Liver (tissue), 3 donors: ENCODE data around the gene ZNF786.

Source experiments
- FOXA1 ChIP-seq: IDR thresholded peaks from 2 replicates; pipeline ENCODE4 v1.6.1; 2016; ENCODE audit warnings: antibody characterized with exemption
- GABPA ChIP-seq, 2 donors: IDR thresholded peaks in 1 of 2; conservative IDR thresholded peaks in 1 of 2; 2 replicates each; pipeline ENCODE4 v1.6.1; 2016; ENCODE audit warnings: antibody characterized with exemption in 2 of 2, mild to moderate bottlenecking in 1 of 2, moderate library complexity in 1 of 2
- JUND ChIP-seq, 2 donors: IDR thresholded peaks; 2 replicates each; pipeline ENCODE4 v1.6.1; 2016; ENCODE audit warnings: antibody characterized with exemption in 2 of 2
- NR2F2 ChIP-seq: IDR thresholded peaks from 2 replicates; pipeline ENCODE4 v1.6.1; 2016; ENCODE audit warnings: antibody characterized with exemption
- TAF1 ChIP-seq: conservative IDR thresholded peaks from 2 replicates; pipeline ENCODE4 v1.6.1; 2016; ENCODE audit warnings: antibody characterized with exemption, mild to moderate bottlenecking
- TF ChIP-seq, protein P1 (sequence below): IDR thresholded peaks from 2 replicates; pipeline ENCODE4 v1.6.1; 2016; ENCODE audit warnings: antibody characterized with exemption, mild to moderate bottlenecking
- TF ChIP-seq, protein P2 (sequence below): fragments of 150-350 bp; IDR thresholded peaks from 2 replicates; pipeline ENCODE4 v1.5.1; 2017; ENCODE audit warnings: improper control_type of control experiment, low read depth, low read length; ENCODE audit not compliant: missing input control
- TF ChIP-seq, protein P3 (sequence below): IDR thresholded peaks from 2 replicates; pipeline ENCODE4 v1.6.1; 2016; ENCODE audit warnings: antibody characterized with exemption
- donor health status: healthy.
- donor health status: healthy.

DNA sequence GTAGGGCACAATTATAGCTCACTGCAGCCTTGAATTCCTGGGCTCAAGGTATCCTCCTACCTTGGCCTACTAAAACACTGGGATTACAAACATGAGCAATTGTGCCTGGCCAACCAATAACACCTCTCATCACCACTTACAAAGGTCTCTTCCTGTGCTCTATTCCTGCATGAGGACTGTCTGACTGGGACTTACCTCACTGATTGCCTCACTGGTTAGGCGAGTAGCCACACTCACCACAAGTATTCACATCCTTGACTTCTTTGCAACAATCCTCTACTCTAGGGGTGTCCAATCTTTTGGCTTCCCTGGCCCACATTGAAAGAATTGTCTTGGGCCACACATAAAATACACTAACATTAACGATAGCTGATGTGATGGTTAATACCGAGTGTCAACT lies 39.6 kb downstream of the ZNF786 start:
- TF ChIP-seq, protein P1, sequence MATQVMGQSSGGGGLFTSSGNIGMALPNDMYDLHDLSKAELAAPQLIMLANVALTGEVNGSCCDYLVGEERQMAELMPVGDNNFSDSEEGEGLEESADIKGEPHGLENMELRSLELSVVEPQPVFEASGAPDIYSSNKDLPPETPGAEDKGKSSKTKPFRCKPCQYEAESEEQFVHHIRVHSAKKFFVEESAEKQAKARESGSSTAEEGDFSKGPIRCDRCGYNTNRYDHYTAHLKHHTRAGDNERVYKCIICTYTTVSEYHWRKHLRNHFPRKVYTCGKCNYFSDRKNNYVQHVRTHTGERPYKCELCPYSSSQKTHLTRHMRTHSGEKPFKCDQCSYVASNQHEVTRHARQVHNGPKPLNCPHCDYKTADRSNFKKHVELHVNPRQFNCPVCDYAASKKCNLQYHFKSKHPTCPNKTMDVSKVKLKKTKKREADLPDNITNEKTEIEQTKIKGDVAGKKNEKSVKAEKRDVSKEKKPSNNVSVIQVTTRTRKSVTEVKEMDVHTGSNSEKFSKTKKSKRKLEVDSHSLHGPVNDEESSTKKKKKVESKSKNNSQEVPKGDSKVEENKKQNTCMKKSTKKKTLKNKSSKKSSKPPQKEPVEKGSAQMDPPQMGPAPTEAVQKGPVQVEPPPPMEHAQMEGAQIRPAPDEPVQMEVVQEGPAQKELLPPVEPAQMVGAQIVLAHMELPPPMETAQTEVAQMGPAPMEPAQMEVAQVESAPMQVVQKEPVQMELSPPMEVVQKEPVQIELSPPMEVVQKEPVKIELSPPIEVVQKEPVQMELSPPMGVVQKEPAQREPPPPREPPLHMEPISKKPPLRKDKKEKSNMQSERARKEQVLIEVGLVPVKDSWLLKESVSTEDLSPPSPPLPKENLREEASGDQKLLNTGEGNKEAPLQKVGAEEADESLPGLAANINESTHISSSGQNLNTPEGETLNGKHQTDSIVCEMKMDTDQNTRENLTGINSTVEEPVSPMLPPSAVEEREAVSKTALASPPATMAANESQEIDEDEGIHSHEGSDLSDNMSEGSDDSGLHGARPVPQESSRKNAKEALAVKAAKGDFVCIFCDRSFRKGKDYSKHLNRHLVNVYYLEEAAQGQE = no peak
- TF ChIP-seq, protein P2, sequence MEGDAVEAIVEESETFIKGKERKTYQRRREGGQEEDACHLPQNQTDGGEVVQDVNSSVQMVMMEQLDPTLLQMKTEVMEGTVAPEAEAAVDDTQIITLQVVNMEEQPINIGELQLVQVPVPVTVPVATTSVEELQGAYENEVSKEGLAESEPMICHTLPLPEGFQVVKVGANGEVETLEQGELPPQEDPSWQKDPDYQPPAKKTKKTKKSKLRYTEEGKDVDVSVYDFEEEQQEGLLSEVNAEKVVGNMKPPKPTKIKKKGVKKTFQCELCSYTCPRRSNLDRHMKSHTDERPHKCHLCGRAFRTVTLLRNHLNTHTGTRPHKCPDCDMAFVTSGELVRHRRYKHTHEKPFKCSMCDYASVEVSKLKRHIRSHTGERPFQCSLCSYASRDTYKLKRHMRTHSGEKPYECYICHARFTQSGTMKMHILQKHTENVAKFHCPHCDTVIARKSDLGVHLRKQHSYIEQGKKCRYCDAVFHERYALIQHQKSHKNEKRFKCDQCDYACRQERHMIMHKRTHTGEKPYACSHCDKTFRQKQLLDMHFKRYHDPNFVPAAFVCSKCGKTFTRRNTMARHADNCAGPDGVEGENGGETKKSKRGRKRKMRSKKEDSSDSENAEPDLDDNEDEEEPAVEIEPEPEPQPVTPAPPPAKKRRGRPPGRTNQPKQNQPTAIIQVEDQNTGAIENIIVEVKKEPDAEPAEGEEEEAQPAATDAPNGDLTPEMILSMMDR = no peak
- no peak for TF ChIP-seq GABPA (IDR thresholded peaks at IDR 0.05 in 1 of 2, conservative IDR thresholded peaks at IDR 0.05 in 1 of 2)
- TF ChIP-seq, protein P3, sequence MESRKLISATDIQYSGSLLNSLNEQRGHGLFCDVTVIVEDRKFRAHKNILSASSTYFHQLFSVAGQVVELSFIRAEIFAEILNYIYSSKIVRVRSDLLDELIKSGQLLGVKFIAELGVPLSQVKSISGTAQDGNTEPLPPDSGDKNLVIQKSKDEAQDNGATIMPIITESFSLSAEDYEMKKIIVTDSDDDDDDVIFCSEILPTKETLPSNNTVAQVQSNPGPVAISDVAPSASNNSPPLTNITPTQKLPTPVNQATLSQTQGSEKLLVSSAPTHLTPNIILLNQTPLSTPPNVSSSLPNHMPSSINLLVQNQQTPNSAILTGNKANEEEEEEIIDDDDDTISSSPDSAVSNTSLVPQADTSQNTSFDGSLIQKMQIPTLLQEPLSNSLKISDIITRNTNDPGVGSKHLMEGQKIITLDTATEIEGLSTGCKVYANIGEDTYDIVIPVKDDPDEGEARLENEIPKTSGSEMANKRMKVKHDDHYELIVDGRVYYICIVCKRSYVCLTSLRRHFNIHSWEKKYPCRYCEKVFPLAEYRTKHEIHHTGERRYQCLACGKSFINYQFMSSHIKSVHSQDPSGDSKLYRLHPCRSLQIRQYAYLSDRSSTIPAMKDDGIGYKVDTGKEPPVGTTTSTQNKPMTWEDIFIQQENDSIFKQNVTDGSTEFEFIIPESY = no peak
- no peak for TF ChIP-seq NR2F2
- TF ChIP-seq TAF1 = no peak
- no peak for TF ChIP-seq JUND (IDR thresholded peaks at IDR 0.05)
- TF ChIP-seq FOXA1 = no peak
